SK-N-SH (cell line): ENCODE results near the gene ZNF664. TPM values are rescaled to one million over a fixed set of nuclear protein-coding genes. Genes with fewer than 3 reads are reported as not detected.

Source experiments
- CTCF ChIA-PET: fragments of 300-600, 350-600 bp; formaldehyde crosslinking; extraction: SDS; loops from one replicate; lab custom pipeline; 2021; lab: Yijun Ruan, JAX
- POLR2A ChIA-PET: fragments of 350-600 bp; sonication (Branson Sonifier 250); formaldehyde crosslinking; extraction: SDS; loops from one replicate; lab custom pipeline; 2020; ENCODE audit warnings: antibody characterized with exemption, inconsistent platforms; lab: Yijun Ruan, JAX
- DNase-seq: peaks from one replicate; pipeline ENCODE4 v3.0.0; 2012
- H2AFZ ChIP-seq: fragments of 200-600 bp; sonication (generic); 2 replicates; pipeline ENCODE4 v1.8.1; 2016; ENCODE audit warnings: antibody characterized with exemption, mild to moderate bottlenecking, low read depth
- H3F3A ChIP-seq: fragments of 200-600 bp; sonication (generic); replicated peaks from 2 replicates; pipeline ENCODE3; 2016; ENCODE audit warnings: antibody characterized with exemption, mild to moderate bottlenecking; ENCODE audit not compliant: insufficient read depth
- H3K27ac ChIP-seq, 2 experiments: fragments of 200-500 bp in 1 of 2; fragments of 200-600 bp in 1 of 2; sonication (Bioruptor generic) in 1 of 2; sonication (generic), shearing (Covaris generic) in 1 of 2; 2 replicates each; pipeline versions ENCODE4 v1.5.1 to v1.6.1; 2014 to 2016; ENCODE audit warnings: low read depth in 2 of 2, inconsistent platforms in 1 of 2, low read length in 1 of 2, mild to moderate bottlenecking in 1 of 2, mixed read lengths in 1 of 2
- H3K27me3 ChIP-seq: fragments of 200-600 bp; sonication (generic), shearing (Covaris generic); 2 replicates; pipeline ENCODE4 v1.6.1; 2016; ENCODE audit warnings: mixed run types; ENCODE audit not compliant: insufficient read depth
- H3K36me3 ChIP-seq, 2 experiments: fragments of 200-500 bp in 1 of 2; fragments of 200-600 bp in 1 of 2; sonication (Bioruptor generic) in 1 of 2; sonication (generic) in 1 of 2; replicated peaks in 1 of 2; 2 replicates each; pipeline versions ENCODE3 to v1.5.1; 2014 to 2016; ENCODE audit warnings: low read length in 1 of 2, mild to moderate bottlenecking in 1 of 2; ENCODE audit not compliant: insufficient read depth in 2 of 2, control insufficient read depth in 1 of 2
- H3K4me1 ChIP-seq, 2 experiments: fragments of 200-500 bp in 1 of 2; fragments of 200-600 bp in 1 of 2; sonication (Bioruptor generic) in 1 of 2; sonication (generic), shearing (Covaris generic) in 1 of 2; 2 replicates each; pipeline versions ENCODE4 v1.5.1 to v1.6.1; 2014 to 2016; ENCODE audit warnings: low read depth in 1 of 2, low read length in 1 of 2, mixed run types in 1 of 2; ENCODE audit not compliant: insufficient read depth in 2 of 2, control insufficient read depth in 1 of 2
- H3K4me2 ChIP-seq: fragments of 200-600 bp; sonication (generic), shearing (Covaris generic); 2 replicates; pipeline ENCODE4 v1.6.1; 2017; ENCODE audit warnings: mixed run types
- H3K4me3 ChIP-seq, 2 experiments: fragments of 200-500 bp in 1 of 2; fragments of 200-600 bp in 1 of 2; sonication (Bioruptor generic) in 1 of 2; sonication (generic), shearing (Covaris generic) in 1 of 2; 2 replicates each; pipeline versions ENCODE4 v1.5.1 to v1.8.1; 2014 to 2016; ENCODE audit warnings: low read depth in 2 of 2, inconsistent platforms in 1 of 2, low read length in 1 of 2, mild to moderate bottlenecking in 1 of 2, mixed read lengths in 1 of 2, moderate library complexity in 1 of 2
- H3K79me2 ChIP-seq: fragments of 200-600 bp; sonication (generic); 2 replicates; pipeline ENCODE4 v1.8.1; 2017; ENCODE audit warnings: mild to moderate bottlenecking; ENCODE audit not compliant: insufficient read depth
- H3K9ac ChIP-seq: fragments of 200-600 bp; sonication (generic); 2 replicates; pipeline ENCODE4 v1.6.1; 2017; ENCODE audit warnings: mixed run types
- H3K9me2 ChIP-seq: fragments of 200-600 bp; sonication (generic); 2 replicates; pipeline ENCODE4 v1.6.1; 2017; ENCODE audit warnings: mixed run types
- H3K9me3 ChIP-seq: fragments of 200-600 bp; sonication (generic); 2 replicates; pipeline ENCODE4 v1.6.1; 2017; ENCODE audit warnings: mixed run types, mild to moderate bottlenecking, moderate library complexity
- H4K20me1 ChIP-seq: fragments of 200-600 bp; sonication (generic); 2 replicates; pipeline ENCODE4 v1.6.1; 2017; ENCODE audit warnings: mild to moderate bottlenecking, mixed run types; ENCODE audit not compliant: insufficient read depth
- CHD2 ChIP-seq: fragments of 150-350 bp; IDR thresholded peaks from 2 replicates; pipeline ENCODE4 v1.6.1; 2018; ENCODE audit warnings: low read length; ENCODE audit not compliant: partially characterized antibody
- CTCF ChIP-seq: fragments of 200-600 bp; sonication (generic); IDR thresholded peaks from 2 replicates; pipeline ENCODE4 v1.6.1; 2017; ENCODE audit warnings: antibody characterized with exemption, mild to moderate bottlenecking, moderate library complexity
- ELF1 ChIP-seq: IDR thresholded peaks from 2 replicates; pipeline ENCODE4 v1.4.0; 2012
- EP300 ChIP-seq, 2 experiments: IDR thresholded peaks; 2 replicates each; pipeline versions ENCODE4 v1.4.0 to v1.6.1; 2012; ENCODE audit warnings: borderline replicate concordance in 1 of 2, low read depth in 1 of 2, low read length in 1 of 2
- EZH2phosphoT487 ChIP-seq: fragments of 200-600 bp; sonication (generic); IDR thresholded peaks from 2 replicates; pipeline ENCODE4 v1.6.1; 2017; ENCODE audit warnings: low read depth, mixed run types, mild to moderate bottlenecking, antibody characterized with exemption, moderate library complexity, borderline replicate concordance
- GABPA ChIP-seq: IDR thresholded peaks from 2 replicates; pipeline ENCODE4 v1.4.0; 2012; ENCODE audit warnings: low read depth, mild to moderate bottlenecking
- GATA2 ChIP-seq: sonication (generic); formaldehyde crosslinking; IDR thresholded peaks from 2 replicates; pipeline ENCODE4 v1.5.0; 2020; ENCODE audit warnings: mild to moderate bottlenecking, missing genetic modification reagents
- IRF3 ChIP-seq: fragments of 150-350 bp; IDR thresholded peaks from 2 replicates; pipeline ENCODE4 v1.6.1; 2016; ENCODE audit warnings: mild to moderate bottlenecking, low read depth, low read length
- MXI1 ChIP-seq: IDR thresholded peaks from 2 replicates; pipeline ENCODE4 v1.6.1; 2012; ENCODE audit warnings: mild to moderate bottlenecking, low read depth, low read length, improper control_type of control experiment
- NFIC ChIP-seq: IDR thresholded peaks from 2 replicates; pipeline ENCODE4 v1.4.0; 2012; ENCODE audit warnings: borderline replicate concordance
- NRF1 ChIP-seq: IDR thresholded peaks from 2 replicates; pipeline ENCODE4 v1.6.1; 2012; ENCODE audit warnings: low read depth, mild to moderate bottlenecking, low read length
- POLR2AphosphoS5 ChIP-seq: IDR thresholded peaks from 2 replicates; pipeline ENCODE4 v1.6.1; 2012; ENCODE audit warnings: low read depth, low read length
- RCOR1 ChIP-seq: fragments of 150-350 bp; IDR thresholded peaks from 2 replicates; pipeline ENCODE4 v1.6.1; 2017; ENCODE audit warnings: antibody characterized with exemption, low read length
- REST ChIP-seq: IDR thresholded peaks from 2 replicates; pipeline ENCODE4 v1.6.1; 2012; ENCODE audit warnings: mild to moderate bottlenecking, low read depth, low read length, moderate library complexity
- SIN3A ChIP-seq: IDR thresholded peaks from 2 replicates; pipeline ENCODE4 v1.6.1; 2012; ENCODE audit warnings: low read depth, mild to moderate bottlenecking, low read length, moderate library complexity, borderline replicate concordance
- SMC3 ChIP-seq: IDR thresholded peaks from 2 replicates; pipeline ENCODE4 v1.6.1; 2012; ENCODE audit warnings: low read depth, low read length, improper control_type of control experiment
- TCF12 ChIP-seq: IDR thresholded peaks from 2 replicates; pipeline ENCODE4 v1.4.0; 2012
- USF2 ChIP-seq: fragments of 150-350 bp; IDR thresholded peaks from 2 replicates; pipeline ENCODE4 v1.6.1; 2017; ENCODE audit warnings: antibody characterized with exemption, low read length, low read depth, borderline replicate concordance
- YY1 ChIP-seq: IDR thresholded peaks from 2 replicates; pipeline ENCODE4 v1.4.0; 2012; ENCODE audit warnings: low read depth, mild to moderate bottlenecking
- WGBS: methylation state at CpG from one replicate; pipeline ENCODE4 v1.1.6; 2017; ENCODE audit warnings: low lambda C conversion rate; 5-methylcytosine and 5-hydroxymethylcytosine counted together
- polyA plus RNA-seq, 3 experiments: library from polyadenylated mRNA; depleted of rRNA; stranded (reverse); fragments of >200 nt; gene quantifications; 2 replicates each; pipeline ENCODE4 v1.2.3, GENCODE V29; 2012

The ZNF664 gene
- polyA plus RNA-seq, 1 of the 3 experiments (the other 2 are of a cell fraction) = 34.9 TPM

GRCh38 chr12:124033859-124034258 lies 60.8 kb downstream of the ZNF664 start:
- ChIA-PET CTCF (interaction anchor here (1.0 to 2.1 kb wide), 7 partner anchors 10 to 738 kb away, joined by 3 to 11 read pairs (median 8); no protein-coding TSS in a partner anchor), POLR2A (no interaction called here)
- Histone ChIP-seq H3K79me2 (no peaks in the 10 kb centered on the region), H3K9me3 (no peaks in the 10 kb centered on the region), H3K9me2 (no peaks in the 10 kb centered on the region), H2AFZ (no peak overlapping the region), H4K20me1 (no peaks in the 10 kb centered on the region), H3K36me3 (no peaks in the 10 kb centered on the region), H3K27ac (no peak overlapping the region), H3F3A (peaks cover 9% of the 10 kb centered on the region), H3K9ac (no peak overlapping the region), H3K27me3 (no peaks in the 10 kb centered on the region), H3K4me3 (no peak overlapping the region), H3K4me2 (no peak overlapping the region), H3K4me1 (peaks cover 10 to 15% of the 10 kb centered on the region in 2 experiments; a peak in 2 of 4 replicates)
- DNase-seq = no peak
- WGBS = 91% methylated on average over 2 of the region's 2 CpGs
- TF ChIP-seq ELF1 (no peak), TCF12 (no peak), IRF3 (no peak), NFIC (no peak), CHD2 (no peak), NRF1 (no peak), POLR2AphosphoS5 (no peak), GABPA (no peak), GATA2 (CRISPR knock-in tag) (no peak), REST (no peak), CTCF (no peak), MXI1 (no peak), USF2 (no peak), YY1 (no peak), SMC3 (no peak), RCOR1 (no peak), EZH2phosphoT487 (no peak), SIN3A (no peak), EP300 (IDR thresholded peaks at IDR 0.05; ENCODE audit: borderline replicate concordance in 1 of 2, low read depth in 1 of 2, low read length in 1 of 2) (no peak)
